ENCODE data around the gene EML5. TPM values are rescaled to one million over a fixed set of nuclear protein-coding genes. Genes with fewer than 3 reads are reported as not detected.

Gene EML5
- total RNA-seq = 10 to 100 TPM in 1 of 2 donors, 1 to 10 TPM in 1; 4.9 to 15.3 TPM

GRCh38 chr14:88792473-88793258 lies at the start of gene EML5:
Gene EML5 (minus strand): TSS chr14:88792953. CDS start chr14:88792503, 450 bp downstream.
- Mint-ChIP-seq H3K4me1 (ENCODE audit: low read depth) (peaks cover 29% of the 10 kb centered on the region), H3K4me3 (peak within 1 kb of the TSS; percentile 89 to 92), H3K36me3 (ENCODE audit: insufficient read depth in 2 of 2) (peaks cover 1 to 2% of the 10 kb centered on the region in 2 donors), H3K9me3 (no peaks in the 10 kb centered on the region), H3K27ac (peak within 1 kb of the TSS; percentile 89), H3K27me3 (ENCODE audit: low read depth) (peaks cover under 1% of the 10 kb centered on the region)
- DNase-seq = peak; percentile 86 to 87
- ATAC-seq (replicated peaks in 1 of 2) = peak; percentile 70 to 80

- no peak for DNase-seq
- H3K4me1 Mint-ChIP-seq (ENCODE audit: low read depth) = no peaks in the 10 kb centered on the region
- ATAC-seq (replicated peaks in 1 of 2) = no peak
- no peaks in the 10 kb centered on the region for H3K36me3 Mint-ChIP-seq (ENCODE audit: insufficient read depth in 2 of 2)
- no peak overlapping the region for H3K27ac Mint-ChIP-seq
- no peaks in the 10 kb centered on the region for H3K27me3 Mint-ChIP-seq (ENCODE audit: low read depth)
- no peak overlapping the region for H3K4me3 Mint-ChIP-seq
- no peaks in the 10 kb centered on the region for H3K9me3 Mint-ChIP-seq
Observed at GRCh38 chr14:88842414-88842813, 49.7 kb upstream of the EML5 start.

GRCh38 chr14:88841741-88842140 lies 49.0 kb upstream of the EML5 start:
- no peaks in the 10 kb centered on the region for H3K9me3 Mint-ChIP-seq
- H3K4me1 Mint-ChIP-seq (ENCODE audit: low read depth) = no peaks in the 10 kb centered on the region
- no peak for ATAC-seq (replicated peaks in 1 of 2)
- H3K4me3 Mint-ChIP-seq = no peak overlapping the region
- no peaks in the 10 kb centered on the region for H3K27me3 Mint-ChIP-seq (ENCODE audit: low read depth)
- DNase-seq = no peak
- H3K36me3 Mint-ChIP-seq (ENCODE audit: insufficient read depth in 2 of 2) = no peaks in the 10 kb centered on the region
- H3K27ac Mint-ChIP-seq = no peak overlapping the region

GRCh38 chr14:88840926-88841325 lies 48.2 kb upstream of the EML5 start:
- no peaks in the 10 kb centered on the region for H3K36me3 Mint-ChIP-seq (ENCODE audit: insufficient read depth in 2 of 2)
- H3K4me1 Mint-ChIP-seq (ENCODE audit: low read depth) = no peaks in the 10 kb centered on the region
- H3K27ac Mint-ChIP-seq = no peak overlapping the region
- no peak overlapping the region for H3K4me3 Mint-ChIP-seq
- H3K27me3 Mint-ChIP-seq (ENCODE audit: low read depth) = no peaks in the 10 kb centered on the region
- ATAC-seq (replicated peaks in 1 of 2) (no peak), DNase-seq (no peak)
- no peaks in the 10 kb centered on the region for H3K9me3 Mint-ChIP-seq

- Mint-ChIP-seq H3K27me3 (ENCODE audit: low read depth) (no peaks in the 10 kb centered on the region), H3K4me1 (ENCODE audit: low read depth) (no peaks in the 10 kb centered on the region), H3K4me3 (no peak overlapping the region), H3K27ac (no peak overlapping the region), H3K9me3 (no peaks in the 10 kb centered on the region), H3K36me3 (ENCODE audit: insufficient read depth in 2 of 2) (no peaks in the 10 kb centered on the region)
- no peak for ATAC-seq (replicated peaks in 1 of 2)
- DNase-seq = no peak
Observed at GRCh38 chr14:88838015-88838414, 45.3 kb upstream of the EML5 start.

DNA sequence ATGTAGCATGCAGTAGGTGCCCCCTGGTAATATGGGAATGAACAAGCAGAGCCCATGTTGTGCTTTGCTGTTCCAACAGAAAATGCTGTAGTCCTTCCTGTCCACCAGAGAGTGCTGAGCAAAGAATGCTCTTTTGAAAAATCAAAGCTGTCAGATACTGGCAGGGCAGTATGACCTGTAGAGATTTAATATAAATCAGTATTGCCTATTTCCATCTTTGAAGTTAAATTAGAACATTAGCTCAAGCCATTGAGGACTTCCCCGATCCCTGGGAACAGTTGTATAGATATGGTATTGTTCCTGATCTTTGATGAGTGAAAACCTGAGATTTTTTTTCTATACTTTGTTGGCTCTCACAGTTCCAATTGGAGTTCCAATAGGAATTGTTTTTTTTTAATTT lies 44.7 kb upstream of the EML5 start:
- DNase-seq (no peak), ATAC-seq (replicated peaks in 1 of 2) (no peak)
- no peaks in the 10 kb centered on the region for H3K27me3 Mint-ChIP-seq (ENCODE audit: low read depth)
- no peaks in the 10 kb centered on the region for H3K4me1 Mint-ChIP-seq (ENCODE audit: low read depth)
- no peaks in the 10 kb centered on the region for H3K9me3 Mint-ChIP-seq
- H3K27ac Mint-ChIP-seq = no peak overlapping the region
- H3K36me3 Mint-ChIP-seq (ENCODE audit: insufficient read depth in 2 of 2) = no peaks in the 10 kb centered on the region
- no peak overlapping the region for H3K4me3 Mint-ChIP-seq

GRCh38 chr14:88835661-88836060 lies 42.9 kb upstream of the EML5 start:
- no peaks in the 10 kb centered on the region for H3K27me3 Mint-ChIP-seq (ENCODE audit: low read depth)
- peaks cover 6% of the 10 kb centered on the region for H3K4me1 Mint-ChIP-seq (ENCODE audit: low read depth)
- no peak overlapping the region for H3K4me3 Mint-ChIP-seq
- ATAC-seq (replicated peaks in 1 of 2) (no peak), DNase-seq (no peak)
- no peak overlapping the region for H3K27ac Mint-ChIP-seq
- no peaks in the 10 kb centered on the region for H3K9me3 Mint-ChIP-seq
- no peaks in the 10 kb centered on the region for H3K36me3 Mint-ChIP-seq (ENCODE audit: insufficient read depth in 2 of 2)

- DNase-seq (no peak), ATAC-seq (replicated peaks in 1 of 2) (no peak)
- no peaks in the 10 kb centered on the region for H3K36me3 Mint-ChIP-seq (ENCODE audit: insufficient read depth in 2 of 2)
- no peaks in the 10 kb centered on the region for H3K9me3 Mint-ChIP-seq
- no peaks in the 10 kb centered on the region for H3K27me3 Mint-ChIP-seq (ENCODE audit: low read depth)
- no peak overlapping the region for H3K4me3 Mint-ChIP-seq
- peaks cover 6% of the 10 kb centered on the region for H3K4me1 Mint-ChIP-seq (ENCODE audit: low read depth)
- H3K27ac Mint-ChIP-seq = no peak overlapping the region
Observed at GRCh38 chr14:88834883-88835431, 42.2 kb upstream of the EML5 start.

DNA sequence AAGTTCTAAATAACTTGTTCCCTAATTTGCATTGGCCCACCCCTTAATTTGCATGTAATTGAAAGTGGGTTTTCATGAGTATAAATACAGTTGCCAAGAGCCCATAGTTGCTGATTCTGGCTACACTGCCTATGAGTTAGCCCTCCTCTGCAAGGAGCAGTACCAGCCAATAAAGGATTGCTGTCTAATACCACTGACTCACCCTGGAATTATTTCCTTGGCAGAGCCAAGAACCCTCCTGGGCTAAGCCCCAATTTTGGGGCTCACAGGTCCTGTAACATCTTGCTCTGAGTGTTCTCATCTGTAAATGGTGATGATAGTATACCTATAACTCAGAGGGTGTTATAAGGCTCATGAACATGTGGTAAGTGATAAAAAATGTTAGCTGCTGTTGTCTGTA lies 38.5 kb upstream of the EML5 start:
- DNase-seq = no peak
- no peak overlapping the region for H3K27ac Mint-ChIP-seq
- H3K4me1 Mint-ChIP-seq (ENCODE audit: low read depth) = peaks cover 6% of the 10 kb centered on the region
- H3K9me3 Mint-ChIP-seq = no peaks in the 10 kb centered on the region
- no peak for ATAC-seq (replicated peaks in 1 of 2)
- H3K36me3 Mint-ChIP-seq (ENCODE audit: insufficient read depth in 2 of 2) = no peaks in the 10 kb centered on the region
- H3K4me3 Mint-ChIP-seq = no peak overlapping the region
- H3K27me3 Mint-ChIP-seq (ENCODE audit: low read depth) = no peaks in the 10 kb centered on the region

- H3K27me3 Mint-ChIP-seq (ENCODE audit: low read depth) = no peaks in the 10 kb centered on the region
- H3K4me1 Mint-ChIP-seq (ENCODE audit: low read depth) = peaks cover 13% of the 10 kb centered on the region
- ATAC-seq (replicated peaks in 1 of 2) = no peak
- no peaks in the 10 kb centered on the region for H3K36me3 Mint-ChIP-seq (ENCODE audit: insufficient read depth in 2 of 2)
- no peaks in the 10 kb centered on the region for H3K9me3 Mint-ChIP-seq
- H3K4me3 Mint-ChIP-seq = no peak overlapping the region
- DNase-seq = no peak
- H3K27ac Mint-ChIP-seq = no peak overlapping the region
Observed at GRCh38 chr14:88829685-88830302, 37.0 kb upstream of the EML5 start.

GRCh38 chr14:88829188-88829587 lies 36.4 kb upstream of the EML5 start:
- Mint-ChIP-seq H3K9me3 (no peaks in the 10 kb centered on the region), H3K36me3 (ENCODE audit: insufficient read depth in 2 of 2) (no peaks in the 10 kb centered on the region), H3K4me1 (ENCODE audit: low read depth) (peaks cover 14% of the 10 kb centered on the region), H3K27ac (no peak overlapping the region), H3K27me3 (ENCODE audit: low read depth) (no peaks in the 10 kb centered on the region), H3K4me3 (no peak overlapping the region)
- ATAC-seq (replicated peaks in 1 of 2) (no peak), DNase-seq (no peak)

DNA sequence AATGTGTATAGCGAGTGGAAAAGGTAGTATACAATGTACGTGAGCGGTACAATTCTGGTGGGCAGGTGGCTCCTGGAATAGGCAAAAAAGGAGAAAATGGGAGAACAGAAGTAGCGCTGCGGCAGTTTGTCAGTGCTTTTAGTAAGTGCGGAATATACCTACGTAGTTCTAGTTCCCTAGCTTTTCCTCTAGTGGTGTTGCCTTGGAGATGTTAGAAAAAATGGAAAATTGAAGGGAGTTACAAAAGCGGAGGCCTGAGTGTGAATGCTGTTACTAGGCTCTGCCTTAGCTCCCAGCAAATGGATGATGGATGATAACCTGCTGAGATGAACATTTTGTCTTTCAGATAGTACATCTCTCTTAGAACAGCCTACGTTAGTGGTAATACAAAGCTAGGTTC lies 32.8 kb upstream of the EML5 start:
- DNase-seq (no peak), ATAC-seq (replicated peaks in 1 of 2) (no peak)
- H3K9me3 Mint-ChIP-seq = no peaks in the 10 kb centered on the region
- H3K4me3 Mint-ChIP-seq = peak overlapping the region; percentile 90 to 97
- H3K27me3 Mint-ChIP-seq (ENCODE audit: low read depth) = peaks cover 9% of the 10 kb centered on the region
- peaks cover 19% of the 10 kb centered on the region for H3K4me1 Mint-ChIP-seq (ENCODE audit: low read depth)
- H3K27ac Mint-ChIP-seq = no peak overlapping the region
- no peaks in the 10 kb centered on the region for H3K36me3 Mint-ChIP-seq (ENCODE audit: insufficient read depth in 2 of 2)

DNA sequence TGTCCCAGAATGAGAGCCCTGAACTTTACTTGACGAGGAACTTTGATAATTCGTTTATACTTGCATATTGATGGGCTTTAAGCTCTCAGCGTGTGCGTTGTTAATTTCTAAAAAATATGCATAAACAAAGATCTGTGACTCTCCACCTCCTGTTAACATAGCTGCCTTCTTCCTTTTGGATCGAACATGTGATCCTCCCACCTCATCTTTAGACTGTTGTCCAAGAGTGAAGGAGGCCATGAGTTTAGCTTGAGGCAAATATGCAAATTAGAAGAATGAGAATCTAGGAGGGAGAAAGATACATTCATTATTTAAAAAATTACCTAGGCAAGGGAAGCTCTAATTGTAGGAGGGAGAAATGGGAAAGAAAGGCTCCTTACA lies 32.3 kb upstream of the EML5 start:
- Mint-ChIP-seq H3K4me1 (ENCODE audit: low read depth) (peaks cover 19% of the 10 kb centered on the region), H3K27ac (peak overlapping the region; percentile 34), H3K27me3 (ENCODE audit: low read depth) (peaks cover 13% of the 10 kb centered on the region), H3K9me3 (no peaks in the 10 kb centered on the region), H3K4me3 (peak overlapping the region; percentile 90 to 97), H3K36me3 (ENCODE audit: insufficient read depth in 2 of 2) (no peaks in the 10 kb centered on the region)
- ATAC-seq (replicated peaks in 1 of 2) = no peak
- no peak for DNase-seq

Measured in activated T-cell treated with anti-CD3 and anti-CD28 coated beads, Interleukin-2, amount 50 U/mL, for 72 hours (primary cell).